HepG2 (cell line): Measurements from ENCODE around the gene PRR35. TPM values are rescaled to one million over a fixed set of nuclear protein-coding genes. Genes with fewer than 3 reads are reported as not detected.
A peak's percentile ranks its signal among the peaks of the same experiment; 100 is the strongest.

ENCODE experiments used
- CENPX ChIP-seq: sonication (generic); formaldehyde crosslinking; IDR thresholded peaks from 2 replicates; pipeline ENCODE4 v1.9.0; 2021; ENCODE audit warnings: mild to moderate bottlenecking, missing genetic modification reagents, moderate library complexity
- EEA1 ChIP-seq: sonication (generic); formaldehyde crosslinking; IDR thresholded peaks from 2 replicates; pipeline ENCODE4 v1.5.1; 2020; ENCODE audit warnings: mild to moderate bottlenecking, missing genetic modification reagents, borderline replicate concordance
- HDAC1 ChIP-seq: sonication (generic); formaldehyde crosslinking; IDR thresholded peaks from 2 replicates; pipeline ENCODE4 v1.5.1; 2020; ENCODE audit warnings: mild to moderate bottlenecking, missing genetic modification reagents
- HIC2 ChIP-seq: sonication (generic); formaldehyde crosslinking; IDR thresholded peaks from 2 replicates; pipeline ENCODE4 v1.9.0; 2022; ENCODE audit warnings: low read depth, missing genetic modification reagents
- MYC ChIP-seq: sonication (generic); formaldehyde crosslinking; IDR thresholded peaks from 2 replicates; pipeline ENCODE4 v1.9.0; 2021; ENCODE audit warnings: missing genetic modification reagents, borderline replicate concordance
- NRL ChIP-seq: sonication (generic); formaldehyde crosslinking; IDR thresholded peaks from 2 replicates; pipeline ENCODE4 v1.5.0; 2020; ENCODE audit warnings: missing genetic modification reagents, mild to moderate bottlenecking, moderate library complexity, borderline replicate concordance
- PATZ1 ChIP-seq: sonication (generic); formaldehyde crosslinking; IDR thresholded peaks from 2 replicates; pipeline ENCODE4 v1.4.0; 2020; ENCODE audit warnings: missing genetic modification reagents
- PBX2 ChIP-seq: IDR thresholded peaks from 2 replicates; pipeline ENCODE4 v1.6.1; 2016; ENCODE audit warnings: control low read depth
- SMAD1 ChIP-seq: sonication (generic); formaldehyde crosslinking; IDR thresholded peaks from 2 replicates; pipeline ENCODE4 v1.4.0; 2020; ENCODE audit warnings: missing genetic modification reagents, low read depth, mild to moderate bottlenecking, borderline replicate concordance
- SP4 ChIP-seq: sonication (generic); formaldehyde crosslinking; IDR thresholded peaks from 2 replicates; pipeline ENCODE4 v1.8.1; 2023; ENCODE audit warnings: mild to moderate bottlenecking, missing genetic modification reagents
- SRSF1 ChIP-seq: fragments of 200-400 bp; formaldehyde crosslinking; optimal IDR thresholded peaks from 2 replicates; pipeline ENCODE3; 2017; ENCODE audit warnings: mild to moderate bottlenecking, low read depth, low read length, moderate library complexity
- TFDP1 ChIP-seq: IDR thresholded peaks from 2 replicates; pipeline ENCODE4 v1.6.1; 2016; ENCODE audit warnings: missing compliant biosample characterization, missing genetic modification reagents, borderline replicate concordance
- U2AF2 ChIP-seq: fragments of 200-400 bp; formaldehyde crosslinking; IDR thresholded peaks from 2 replicates; pipeline ENCODE4 v1.6.1; 2017; ENCODE audit warnings: low read depth, mild to moderate bottlenecking, low read length
- ZFX ChIP-seq: sonication (generic); formaldehyde crosslinking; IDR thresholded peaks from 2 replicates; pipeline ENCODE4 v1.4.0; 2020; ENCODE audit warnings: mild to moderate bottlenecking, low read depth, missing genetic modification reagents, moderate library complexity
- ZNF18 ChIP-seq: sonication (generic); formaldehyde crosslinking; IDR thresholded peaks from 2 replicates; pipeline ENCODE4 v1.8.0; 2022; ENCODE audit warnings: mild to moderate bottlenecking, missing genetic modification reagents; ENCODE audit not compliant: insufficient replicate concordance
- ZNF263 ChIP-seq: sonication (generic); formaldehyde crosslinking; IDR thresholded peaks from 2 replicates; pipeline ENCODE4 v1.4.0; 2020; ENCODE audit warnings: missing genetic modification reagents
- ZNF354B ChIP-seq: sonication (generic); formaldehyde crosslinking; IDR thresholded peaks from 2 replicates; pipeline ENCODE4 v1.8.0; 2022; ENCODE audit warnings: mild to moderate bottlenecking, missing genetic modification reagents
- ZNF703 ChIP-seq: sonication (generic); formaldehyde crosslinking; IDR thresholded peaks from 2 replicates; pipeline ENCODE4 v1.5.1; 2020; ENCODE audit warnings: missing genetic modification reagents, mild to moderate bottlenecking, moderate library complexity, borderline replicate concordance
- ZNF772 ChIP-seq: sonication (generic); formaldehyde crosslinking; IDR thresholded peaks from 2 replicates; pipeline ENCODE4 v1.5.0; 2020; ENCODE audit warnings: mild to moderate bottlenecking, missing genetic modification reagents
- ZNF878 ChIP-seq: sonication (generic); formaldehyde crosslinking; IDR thresholded peaks from 2 replicates; pipeline ENCODE4 v1.8.1; 2023; ENCODE audit warnings: mild to moderate bottlenecking, missing genetic modification reagents, moderate library complexity
- polyA plus RNA-seq, 8 experiments: library from polyadenylated mRNA; depleted of rRNA in 3 of 8; stranded (reverse) in 7 of 8; unstranded in 1 of 8; fragments of >200 nt; fragmentation: Illumina TruSeq in 4 of 8; extraction: Trizol in 4 of 8; gene quantifications; 2 replicates each; pipeline versions ENCODE4 v1.2.1 to v1.2.3, GENCODE V29; 2011 to 2016; ENCODE audit warnings: low read depth in 4 of 8, missing spikeins in 1 of 8, mixed read lengths in 1 of 8; ENCODE audit not compliant: insufficient read depth in 1 of 8
- total RNA-seq, 5 experiments: library from RNA; depleted of rRNA; stranded (reverse); fragments of >200 nt; fragmentation: Illumina TruSeq; extraction: Trizol; gene quantifications; 2 replicates each; pipeline ENCODE4 v1.2.3, GENCODE V29; 2016; ENCODE audit warnings: low read depth in 1 of 5

PRR35 gene
- total and polyA plus RNA-seq, 2 of the 13 experiments (the other 11 are each of a cell fraction or from before 2014, with no cell fraction given), result 0.07 to 0.16 TPM

GRCh38 chr16:565419-566330, 5.5 kb downstream of the PRR35 start (continued):
- TF ChIP-seq TFDP1 (CRISPR knock-in tag), result no peak
- TF ChIP-seq ZNF703 (CRISPR knock-in tag), result 0 out of 2 replicates have a peak, but pooled peaks have one; percentile 48
- TF ChIP-seq MYC (CRISPR knock-in tag), result 0 out of 2 replicates have a peak, but pooled peaks have one; percentile 18
- TF ChIP-seq NRL (CRISPR knock-in tag), result peak; percentile 39; the same call in 1 of the 2 replicates
- TF ChIP-seq PBX2 (CRISPR knock-in tag), result no peak
- 0 out of 2 replicates have a peak, but pooled peaks have one; percentile 1 for TF ChIP-seq HDAC1 (CRISPR knock-in tag)
- no peak for TF ChIP-seq U2AF2
- TF ChIP-seq ZFX (CRISPR knock-in tag), result peak; percentile 50
- peak; percentile 41 for TF ChIP-seq SRSF1
- TF ChIP-seq ZNF18 (CRISPR knock-in tag), result peak; percentile 46
- TF ChIP-seq SMAD1, result no peak
- no peak for TF ChIP-seq EEA1 (CRISPR knock-in tag)
- TF ChIP-seq HIC2, result peak; percentile 28; the same call in 1 of the 2 replicates
- TF ChIP-seq CENPX (CRISPR knock-in tag), result no peak
- TF ChIP-seq SP4 (CRISPR knock-in tag), result 0 out of 2 replicates have a peak, but pooled peaks have one; percentile 5
- TF ChIP-seq PATZ1 (CRISPR knock-in tag), result peak; percentile 13; the same call in 1 of the 2 replicates
- TF ChIP-seq ZNF772 (CRISPR knock-in tag), result no peak
- peak; percentile 30; the same call in 1 of the 2 replicates for TF ChIP-seq ZNF263 (CRISPR knock-in tag)
- no peak for TF ChIP-seq ZNF354B (CRISPR knock-in tag)
- no peak for TF ChIP-seq ZNF878 (CRISPR knock-in tag)
